Stimulated activated CD8-positive, alpha-beta memory T cell treated with anti-CD3 and anti-CD28 coated beads, Interleukin-15, amount 100 ng/mL, for 1 hour (primary cell): ENCODE data around the gene AIRE.

ENCODE experiments used
- DNase-seq: peaks from one replicate; pipeline ENCODE4 v3.0.0-alpha.2; 2020; ENCODE audit warnings: low read depth

AIRE gene

DNA sequence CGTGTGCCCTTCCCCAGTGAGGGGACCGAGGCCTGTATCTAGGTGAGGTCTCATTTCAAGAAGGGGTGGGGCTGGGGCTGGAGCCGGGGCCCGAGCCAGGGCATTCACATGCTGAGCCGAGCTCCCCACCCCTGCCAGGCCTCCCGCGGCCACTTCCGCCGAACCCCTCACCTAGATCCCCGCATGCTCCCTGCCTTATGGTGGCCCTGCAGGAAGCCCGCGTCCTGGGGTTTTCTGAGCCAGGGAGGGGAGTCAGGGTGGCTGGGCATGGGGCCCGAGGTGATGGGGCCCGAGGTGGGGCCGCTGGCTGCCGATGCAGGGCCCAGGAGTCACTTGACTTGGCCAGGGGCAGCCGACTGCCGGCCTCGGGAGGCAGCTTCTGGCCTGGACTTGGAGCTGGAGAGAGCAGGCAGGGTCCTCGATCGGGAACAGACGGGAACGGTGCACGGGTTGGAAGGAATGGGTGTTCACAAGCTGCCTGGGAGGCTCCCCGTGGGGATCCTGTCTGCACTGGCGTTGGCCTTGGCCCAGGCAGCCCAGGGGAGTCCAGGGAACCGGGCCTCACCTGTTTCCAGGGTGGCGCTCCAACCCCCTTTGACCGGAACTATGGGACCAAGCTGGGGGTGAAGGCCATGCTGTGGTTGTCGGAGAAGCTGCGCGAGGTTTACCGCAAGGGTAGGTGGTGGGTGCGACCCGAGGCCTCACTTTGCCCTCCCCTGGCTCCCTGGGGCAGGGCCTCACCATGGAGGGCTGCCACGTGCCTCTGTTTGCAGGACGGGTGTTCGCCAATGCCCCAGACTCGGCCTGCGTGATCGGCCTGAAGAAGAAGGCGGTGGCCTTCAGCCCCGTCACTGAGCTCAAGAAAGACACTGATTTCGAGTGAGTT lies 40.0 kb downstream of the AIRE start:
- no peak for DNase-seq

DNA sequence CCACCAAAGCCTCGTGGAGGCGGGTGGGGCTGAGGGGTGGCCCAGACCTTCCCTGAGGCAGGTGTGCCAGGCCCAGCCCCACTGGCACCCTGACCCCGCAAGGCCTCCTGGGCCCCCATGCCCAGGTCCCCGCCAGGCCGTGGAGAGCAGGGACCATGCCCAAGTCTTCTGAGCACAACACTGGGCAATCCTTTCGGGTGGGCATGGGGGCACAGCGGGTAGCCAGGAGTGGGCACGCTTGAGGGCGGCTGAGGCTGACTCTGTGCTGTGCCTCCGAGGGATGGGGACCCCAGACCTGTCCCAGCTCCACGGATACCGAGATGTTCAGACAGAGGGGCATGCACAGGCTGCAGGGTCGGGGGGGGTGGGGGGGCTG lies 40.6 kb downstream of the AIRE start:
- DNase-seq, result no peak

DNA sequence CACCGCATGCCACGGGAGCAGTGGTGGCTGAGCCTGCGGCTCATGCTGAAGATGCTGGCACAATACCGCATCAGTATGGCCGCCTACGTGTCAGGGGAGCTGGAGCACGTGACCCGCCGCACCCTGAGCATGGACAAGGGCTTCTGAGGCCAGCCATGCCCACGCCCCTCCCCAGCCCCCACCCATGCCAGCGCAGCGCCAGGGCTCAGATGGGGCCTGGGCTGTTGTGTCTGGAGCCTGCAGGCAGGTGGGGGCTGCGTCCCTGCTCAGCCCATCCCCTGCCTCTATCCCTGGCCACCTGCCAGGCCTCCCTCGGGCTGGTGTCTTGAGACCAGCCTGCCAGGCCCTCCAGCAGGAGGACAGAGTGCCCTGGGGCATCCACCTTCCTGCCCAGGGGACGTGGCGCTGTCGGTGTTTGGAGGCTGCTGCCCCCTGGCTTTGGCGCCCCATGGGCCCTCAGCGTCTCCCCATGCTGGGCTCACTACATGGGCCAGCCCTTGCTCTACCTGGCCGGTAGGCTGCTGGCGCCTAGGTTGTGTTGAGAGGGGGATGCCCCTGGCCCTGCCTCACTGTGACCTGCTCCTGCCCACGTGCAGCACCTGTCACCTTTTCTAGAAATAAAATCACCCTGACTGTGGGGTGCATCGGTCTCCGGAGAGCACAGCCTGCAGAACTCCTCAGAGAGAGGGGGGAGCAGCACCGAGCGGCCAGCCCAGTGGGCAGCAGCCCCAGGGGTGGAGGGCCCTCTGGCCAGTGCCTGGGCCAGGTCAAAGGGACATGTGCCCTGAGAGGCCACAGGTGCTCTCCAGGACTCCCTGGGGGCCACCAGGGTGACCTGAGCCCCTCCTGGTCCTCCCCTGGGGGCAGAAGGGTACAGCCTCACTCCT lies 41.3 kb downstream of the AIRE start:
- DNase-seq, result no peak

DNA sequence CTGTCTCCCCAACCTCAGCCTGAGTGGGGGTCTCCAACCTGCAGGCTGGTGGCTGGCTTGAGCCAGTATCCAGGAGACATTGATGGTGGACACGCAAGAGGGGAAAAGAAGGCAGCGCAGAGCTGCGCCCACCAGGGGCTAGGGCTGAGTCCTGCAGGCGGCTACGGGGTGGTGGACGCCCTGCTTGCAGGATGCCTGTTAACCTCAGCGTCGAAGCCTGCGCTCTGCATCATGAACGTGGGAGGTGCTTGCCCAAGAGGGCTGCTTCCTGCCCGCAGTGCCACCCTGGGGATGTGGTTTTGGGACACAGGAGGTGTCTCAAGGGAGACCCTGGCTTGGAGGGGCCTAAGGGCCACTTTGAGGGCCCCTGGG lies 41.9 kb downstream of the AIRE start:
- no peak for DNase-seq

DNA sequence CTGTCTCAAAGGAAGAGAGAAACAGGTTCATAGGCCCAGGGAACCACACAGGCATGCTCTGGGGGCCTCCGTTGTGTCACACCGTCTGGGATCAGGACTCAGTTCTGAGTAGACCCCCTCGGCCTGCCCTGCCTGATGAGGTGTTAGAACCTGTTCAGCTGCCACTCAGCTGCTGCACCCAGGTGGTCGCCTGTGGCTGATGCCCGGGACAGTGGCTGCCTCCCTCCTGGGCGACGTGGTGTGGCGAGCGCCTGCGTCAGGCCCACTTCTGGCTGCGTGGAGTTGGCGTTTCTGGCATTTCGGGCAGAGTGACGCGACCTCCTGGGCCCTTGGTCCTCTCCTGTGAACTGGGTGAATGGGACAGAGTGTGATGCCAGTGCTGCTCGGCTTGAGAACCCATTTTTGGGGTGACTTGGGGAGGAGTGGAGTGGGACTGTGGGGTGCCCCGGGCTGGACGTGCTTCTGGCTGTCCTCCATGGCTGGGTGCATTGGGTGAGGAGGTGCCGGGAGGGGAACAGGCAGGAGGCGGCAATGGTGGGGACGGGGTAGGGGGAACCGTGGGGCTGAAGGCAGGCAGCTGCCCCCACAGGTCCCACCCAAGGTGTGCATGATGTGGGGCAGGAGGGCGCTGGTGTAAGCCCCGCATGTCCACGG lies 42.7 kb downstream of the AIRE start:
- no peak for DNase-seq

DNA sequence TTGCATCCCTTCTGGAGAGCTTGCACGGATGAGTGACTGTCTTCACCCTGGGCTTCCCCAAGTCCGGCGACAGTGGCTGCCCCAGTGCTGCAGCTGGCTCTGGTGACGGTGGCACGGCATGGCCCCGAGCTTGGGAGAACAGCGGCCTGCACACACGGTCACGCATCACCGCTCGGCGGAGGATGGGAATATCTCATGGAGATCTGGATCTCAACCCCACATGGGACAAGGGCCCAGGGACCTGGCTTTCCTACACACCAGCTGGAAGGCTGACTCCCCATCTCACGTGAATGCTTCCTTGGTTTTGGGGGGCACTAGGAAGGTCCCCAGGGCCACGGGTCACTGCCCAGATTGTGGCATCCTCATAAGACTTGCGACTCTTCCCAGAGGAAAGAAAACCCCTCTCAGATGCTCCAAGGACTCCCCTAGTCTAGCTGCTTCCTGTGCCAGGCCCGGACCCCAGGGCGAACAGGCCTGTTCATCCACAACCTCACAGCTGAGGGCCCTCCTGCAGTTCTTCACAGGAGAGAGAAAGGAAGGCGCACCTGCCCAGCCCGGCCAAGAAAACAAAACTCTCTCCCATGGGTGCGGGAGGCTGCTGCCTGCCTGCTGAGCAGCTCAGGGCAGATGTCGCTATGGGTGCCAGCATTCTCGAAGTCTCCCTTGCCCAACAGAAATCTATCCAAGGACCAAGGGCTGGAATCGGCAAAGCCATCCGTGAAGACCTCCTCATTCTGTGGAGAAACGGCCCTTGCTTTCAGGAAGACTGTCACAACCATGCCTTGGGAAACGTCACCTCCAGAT lies 43.6 kb downstream of the AIRE start:
- no peak for DNase-seq

DNA sequence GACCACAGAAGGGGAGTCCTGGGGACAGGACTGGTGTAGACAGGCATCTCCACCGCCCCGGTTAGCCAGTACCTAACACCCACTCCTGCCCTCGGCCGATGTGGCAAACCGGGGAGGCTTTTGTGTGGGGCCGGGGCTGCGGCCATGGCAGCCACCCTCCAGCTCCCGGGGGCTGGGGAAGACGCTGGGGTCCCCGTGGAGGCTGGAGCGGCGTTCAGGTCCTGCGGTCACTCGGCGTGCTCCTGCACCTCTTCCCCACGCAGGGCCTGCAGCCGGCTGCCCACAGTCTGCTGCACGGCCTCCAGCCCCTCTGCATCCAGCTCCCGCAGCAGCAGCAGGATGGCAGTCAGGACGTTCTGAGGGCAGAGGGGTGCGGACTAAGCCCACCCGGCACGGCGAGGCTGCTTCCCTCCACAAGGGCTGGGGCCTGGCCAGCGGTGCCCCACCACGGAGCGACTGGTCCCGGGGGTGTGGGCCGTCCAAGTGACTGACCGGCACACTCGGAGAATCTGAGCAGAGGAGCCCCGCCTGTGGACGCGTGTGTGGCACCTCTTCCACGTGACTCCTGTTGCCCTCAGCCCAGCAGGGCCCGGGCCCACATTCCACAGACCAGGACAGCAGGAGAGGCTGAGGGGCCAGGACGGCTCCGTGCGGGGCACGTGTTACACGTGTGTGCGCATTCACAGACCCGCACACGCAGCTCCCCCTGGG lies 44.5 kb downstream of the AIRE start:
- DNase-seq, result no peak

DNA sequence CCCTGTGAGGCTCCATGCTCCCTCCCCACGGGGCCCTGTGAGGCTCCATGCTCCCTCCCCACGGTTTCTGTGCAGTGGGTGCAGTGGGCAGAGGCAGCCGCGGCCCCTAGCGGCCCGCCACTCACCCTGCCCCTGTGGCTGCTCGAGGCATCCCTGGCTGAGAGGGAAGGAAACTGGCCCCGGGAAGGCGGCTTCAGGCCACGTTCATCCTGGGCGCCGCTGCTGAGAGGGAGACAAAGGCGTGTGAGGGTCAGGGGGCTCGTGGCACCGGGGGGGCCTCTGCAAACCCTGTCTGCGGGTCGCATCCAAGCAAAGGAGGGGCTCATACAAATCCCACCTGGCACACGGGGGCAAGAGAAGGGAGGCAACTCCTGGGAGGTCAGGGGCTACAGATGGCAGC lies 45.0 kb downstream of the AIRE start:
- no peak for DNase-seq

DNA sequence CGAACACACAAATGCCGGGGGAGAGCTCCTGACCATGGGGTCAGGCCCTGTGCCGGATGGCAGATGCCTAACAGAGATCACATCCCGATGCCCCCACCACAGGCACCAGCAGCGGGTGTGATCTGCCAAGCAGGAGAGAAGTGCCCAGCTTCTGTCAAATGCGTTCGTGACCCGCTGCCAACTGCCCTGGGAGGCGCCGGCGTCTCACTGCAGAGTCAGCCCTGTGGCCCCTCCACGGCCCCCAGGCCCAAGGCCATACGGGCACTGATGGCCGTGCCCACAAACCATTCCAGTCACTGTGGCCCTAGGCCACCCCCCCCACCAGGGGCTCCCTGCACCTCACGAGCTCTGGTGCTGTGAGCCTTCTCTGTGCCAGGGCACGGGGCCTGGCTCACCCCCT lies 45.5 kb downstream of the AIRE start:
- DNase-seq, result no peak

DNA sequence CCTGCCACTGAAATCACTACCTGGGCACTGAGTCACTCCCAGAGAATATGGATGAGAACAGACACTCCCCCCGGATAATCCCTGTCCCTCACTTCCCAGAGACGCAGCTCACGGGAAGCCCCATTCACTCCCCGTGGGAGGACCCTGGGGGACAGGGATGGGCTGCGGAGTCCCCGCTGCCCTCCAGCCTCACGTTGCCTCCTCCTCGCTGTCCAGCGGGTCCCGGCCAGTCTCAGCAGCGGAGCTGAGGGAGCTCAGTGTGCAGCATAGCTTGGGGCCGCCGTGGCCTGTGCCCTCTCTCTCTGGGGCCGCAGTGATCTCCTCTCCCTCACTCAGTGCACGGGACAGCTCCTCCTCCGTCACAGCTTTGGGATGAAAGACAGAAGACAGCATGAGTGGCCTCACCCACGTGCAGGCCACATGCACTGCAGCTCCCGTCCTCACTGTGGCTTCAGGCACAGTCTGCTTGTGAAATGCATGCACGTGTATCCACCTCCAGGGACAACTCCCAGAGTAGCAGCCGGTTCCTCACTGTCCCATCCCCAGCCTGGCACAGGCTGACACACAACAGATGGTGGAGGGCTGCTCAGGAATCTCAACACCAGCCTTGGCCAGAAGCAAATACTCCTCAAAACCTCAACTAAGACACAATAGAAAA lies 46.1 kb downstream of the AIRE start:
- DNase-seq, result no peak

DNA sequence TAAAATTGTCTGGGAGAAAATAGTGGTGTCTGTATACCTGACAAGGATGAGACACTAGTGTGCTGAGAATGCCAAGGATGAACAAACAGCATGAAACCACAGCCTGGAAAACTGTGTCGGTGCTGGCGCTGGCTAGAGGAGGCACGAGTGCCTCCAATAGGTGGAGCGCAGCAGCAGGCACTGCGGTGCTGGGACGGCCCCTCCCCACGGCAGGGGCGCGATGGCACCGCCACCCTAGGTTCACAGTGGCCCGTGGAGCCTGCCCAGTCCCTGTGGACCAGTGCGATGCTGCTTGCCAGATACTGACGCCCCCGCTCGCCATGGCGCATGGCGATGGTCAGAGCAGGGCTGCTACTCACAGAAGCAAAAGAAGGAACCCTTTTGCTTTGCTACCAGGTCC lies 46.7 kb downstream of the AIRE start:
- DNase-seq, result no peak

DNA sequence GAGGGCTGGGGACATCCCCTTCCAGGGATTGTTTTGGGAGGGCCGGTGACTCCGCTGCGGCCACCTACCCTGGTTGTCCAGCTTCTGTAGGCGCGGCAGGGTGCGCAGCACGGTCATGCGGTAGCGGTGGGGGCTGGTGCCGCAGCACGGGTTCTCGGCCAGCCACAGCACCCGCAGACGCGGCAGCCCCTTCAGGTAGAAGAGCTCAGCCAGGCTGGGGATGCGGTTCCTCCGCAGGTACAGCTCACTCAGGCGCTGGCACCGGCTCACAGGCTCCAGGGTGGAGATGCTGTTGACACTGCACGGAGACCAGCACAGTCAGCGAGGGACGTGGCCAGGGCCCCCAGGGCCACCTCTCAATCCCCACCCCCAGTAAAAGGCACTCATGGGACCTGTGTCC lies 47.3 kb downstream of the AIRE start:
- DNase-seq, result no peak

DNA sequence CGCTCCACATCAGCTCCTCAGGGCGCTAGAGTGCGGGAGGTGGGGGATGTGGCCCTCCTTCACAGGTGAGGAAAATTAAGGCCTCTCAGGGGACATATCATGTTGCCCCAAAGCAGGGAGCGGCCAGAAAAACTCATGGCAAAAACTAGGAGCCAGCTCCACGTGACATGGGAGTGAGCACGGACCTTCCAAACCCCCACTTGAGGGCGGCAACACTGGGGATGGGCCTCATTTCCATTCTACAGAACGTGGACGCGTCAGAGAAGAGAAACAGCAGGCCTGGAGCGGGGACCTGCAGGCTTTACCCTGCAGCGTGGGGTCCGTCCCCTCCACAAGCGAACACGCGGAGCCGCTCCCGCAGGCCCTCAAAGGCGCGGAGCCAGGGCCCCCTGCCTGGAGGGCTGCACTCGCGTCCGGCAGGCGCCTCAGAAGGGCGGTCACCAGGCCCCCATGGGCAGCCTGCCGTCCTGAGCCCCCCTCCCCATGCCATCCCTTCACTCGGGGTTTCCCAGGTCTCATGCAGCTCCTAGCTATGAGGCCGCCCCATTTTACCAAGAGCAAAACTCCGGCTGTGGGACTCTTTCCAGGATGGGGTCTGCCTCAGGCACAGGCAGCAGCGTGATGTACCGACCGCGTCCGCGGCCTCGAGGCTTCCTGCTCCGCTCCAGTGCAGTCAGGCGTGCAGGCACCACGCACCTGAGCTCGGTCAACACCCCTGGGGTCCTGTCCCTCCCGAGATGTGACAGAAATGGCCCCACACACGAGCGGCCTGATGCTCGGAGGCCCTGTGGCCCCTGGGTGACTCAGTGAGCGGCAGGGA lies 48.0 kb downstream of the AIRE start:
- no peak for DNase-seq

DNA sequence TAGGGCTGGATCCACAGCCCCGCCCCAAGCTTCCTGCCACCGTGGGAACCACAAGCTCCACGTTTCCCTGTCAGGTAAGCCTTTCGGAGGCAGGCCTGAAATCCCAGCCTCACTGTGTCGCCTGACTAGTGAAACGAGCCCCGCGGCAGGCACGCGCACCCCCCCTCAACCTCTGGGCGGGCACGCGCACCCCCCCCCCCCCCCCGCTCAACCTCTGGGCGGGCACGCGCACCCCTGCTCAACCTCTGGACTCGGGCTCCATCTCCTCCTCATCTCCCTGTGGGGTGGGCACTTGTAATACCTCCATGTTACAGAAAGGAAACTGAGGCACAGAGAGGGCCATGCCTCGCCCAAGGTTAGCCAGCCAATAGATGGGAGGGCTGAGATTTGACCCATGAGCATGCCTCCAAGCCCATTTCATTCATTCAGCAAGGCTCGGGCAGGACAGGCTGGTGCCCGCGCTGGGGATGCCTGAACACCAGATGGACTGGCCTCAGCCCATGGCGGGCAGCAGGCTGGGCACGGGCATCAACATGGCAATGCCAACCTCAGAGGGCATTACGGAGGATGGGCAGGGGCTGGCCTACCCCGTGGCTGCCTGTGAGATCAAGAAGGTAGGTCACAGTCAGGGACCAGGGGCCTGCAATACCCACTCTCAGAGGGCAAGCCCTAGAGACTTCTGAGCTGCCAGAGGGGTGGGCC lies 48.8 kb downstream of the AIRE start:
- no peak for DNase-seq

DNA sequence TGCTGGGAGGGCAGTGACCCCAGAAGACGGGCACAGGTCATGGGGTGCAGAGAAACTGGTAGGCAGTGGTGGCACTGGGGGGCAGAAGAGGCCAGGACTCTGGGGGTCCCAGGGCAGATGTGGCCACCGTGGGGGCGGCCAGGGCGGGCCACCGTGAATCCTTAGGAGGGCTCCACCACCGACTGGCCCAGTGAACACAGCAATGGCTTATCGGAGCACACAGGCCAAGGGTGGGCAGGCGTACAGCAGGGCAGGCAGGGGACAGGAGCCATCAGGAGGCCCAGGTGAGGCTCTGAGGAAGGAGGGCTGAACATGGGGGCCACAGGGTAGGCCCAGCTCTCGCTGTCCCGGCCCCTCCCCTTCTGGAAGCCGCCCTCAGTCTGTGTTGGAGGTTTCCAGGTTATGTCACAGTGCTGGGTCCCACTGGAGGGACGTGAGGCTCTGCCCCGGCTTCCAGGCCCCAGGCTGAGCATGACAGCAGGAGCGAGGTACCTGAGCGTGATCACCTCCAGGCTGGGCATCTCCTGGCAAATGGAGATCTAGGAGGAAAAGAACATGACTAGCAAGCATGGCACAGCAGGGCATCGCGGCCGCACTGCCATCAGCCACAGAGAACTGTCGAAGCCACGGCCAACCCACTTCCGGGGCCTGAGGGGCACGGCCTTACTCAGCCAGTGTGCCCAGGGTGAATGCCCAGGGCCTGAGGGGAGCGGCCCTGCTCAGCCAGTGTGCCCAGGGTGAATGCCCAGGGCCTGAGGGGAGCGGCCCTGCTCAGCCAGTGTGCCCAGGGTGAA lies 49.8 kb downstream of the AIRE start:
- DNase-seq, result no peak

DNA sequence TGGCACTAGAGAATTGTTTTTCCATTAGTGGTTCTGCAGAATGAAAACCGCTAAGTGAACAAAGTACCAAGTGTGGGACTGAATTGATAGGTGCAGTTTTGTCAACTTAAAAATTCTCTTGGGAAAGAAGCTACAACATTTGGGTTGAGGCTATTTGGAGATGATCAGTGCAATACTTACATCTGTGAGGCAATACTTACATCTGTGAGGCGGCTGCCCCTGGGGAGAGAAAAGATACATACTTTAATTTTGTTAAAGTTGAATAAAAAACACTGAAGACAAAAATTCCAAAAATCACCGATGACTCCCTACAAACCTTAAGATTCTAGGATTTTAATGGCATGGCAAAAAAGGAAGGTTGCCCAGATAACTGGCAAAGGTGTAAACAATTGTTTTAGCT lies 51.8 kb downstream of the AIRE start:
- DNase-seq, result no peak

DNA sequence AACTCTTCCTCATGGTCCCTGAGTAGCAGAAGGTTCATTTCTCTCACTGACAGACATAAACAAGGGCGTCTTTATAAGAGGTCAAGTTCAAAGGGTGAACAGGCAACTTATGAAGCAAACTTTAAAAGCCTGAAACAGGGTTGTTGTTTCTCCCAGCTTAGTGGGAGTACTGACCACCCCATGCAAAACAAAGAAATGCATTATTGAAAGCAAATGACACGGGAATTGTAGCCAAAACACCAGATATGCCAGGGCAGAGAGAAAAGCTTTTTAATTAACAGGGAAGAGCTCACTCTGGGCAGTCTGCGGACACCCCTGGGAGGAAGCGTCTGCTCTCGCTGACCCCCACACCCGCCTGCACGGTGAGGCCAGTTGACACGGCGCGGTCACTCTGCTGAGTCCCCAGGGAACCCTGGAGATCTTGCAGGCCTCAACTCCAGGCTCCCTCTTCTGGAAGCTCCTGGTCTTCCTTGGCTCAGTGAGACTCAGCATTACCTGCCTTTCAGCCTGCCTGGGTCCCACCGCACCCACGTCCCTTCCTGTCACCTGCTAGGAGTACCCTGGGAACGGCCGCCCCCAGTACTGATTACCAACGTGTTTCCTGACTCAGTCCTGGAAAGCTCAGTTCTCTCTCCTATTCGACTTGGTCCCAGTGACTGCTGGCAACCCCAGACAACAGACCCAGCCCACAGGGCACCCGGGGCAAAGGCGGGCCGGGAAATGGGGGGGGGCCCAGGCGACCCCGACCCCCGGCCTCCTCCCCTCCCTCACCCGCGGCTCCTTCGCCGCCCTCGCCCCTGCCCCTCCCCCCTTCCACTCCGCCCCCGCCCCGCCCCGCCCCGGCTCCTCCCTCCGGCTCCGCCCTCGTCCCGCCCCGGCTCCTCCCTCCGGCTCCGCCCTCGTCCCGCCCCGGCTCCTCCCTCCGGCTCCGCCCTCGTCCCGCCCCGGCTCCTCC lies 52.5 kb downstream of the AIRE start:
- no peak for DNase-seq
